Measurements from ENCODE around the gene CLMN. TPM values are rescaled to one million over a fixed set of nuclear protein-coding genes. Genes with fewer than 3 reads are reported as not detected.

Gene CLMN
- total and polyA plus RNA-seq, 2 of the 13 experiments (the other 11 are each of a cell fraction or from before 2014, with no cell fraction given): 15.1 to 16.7 TPM

DNA sequence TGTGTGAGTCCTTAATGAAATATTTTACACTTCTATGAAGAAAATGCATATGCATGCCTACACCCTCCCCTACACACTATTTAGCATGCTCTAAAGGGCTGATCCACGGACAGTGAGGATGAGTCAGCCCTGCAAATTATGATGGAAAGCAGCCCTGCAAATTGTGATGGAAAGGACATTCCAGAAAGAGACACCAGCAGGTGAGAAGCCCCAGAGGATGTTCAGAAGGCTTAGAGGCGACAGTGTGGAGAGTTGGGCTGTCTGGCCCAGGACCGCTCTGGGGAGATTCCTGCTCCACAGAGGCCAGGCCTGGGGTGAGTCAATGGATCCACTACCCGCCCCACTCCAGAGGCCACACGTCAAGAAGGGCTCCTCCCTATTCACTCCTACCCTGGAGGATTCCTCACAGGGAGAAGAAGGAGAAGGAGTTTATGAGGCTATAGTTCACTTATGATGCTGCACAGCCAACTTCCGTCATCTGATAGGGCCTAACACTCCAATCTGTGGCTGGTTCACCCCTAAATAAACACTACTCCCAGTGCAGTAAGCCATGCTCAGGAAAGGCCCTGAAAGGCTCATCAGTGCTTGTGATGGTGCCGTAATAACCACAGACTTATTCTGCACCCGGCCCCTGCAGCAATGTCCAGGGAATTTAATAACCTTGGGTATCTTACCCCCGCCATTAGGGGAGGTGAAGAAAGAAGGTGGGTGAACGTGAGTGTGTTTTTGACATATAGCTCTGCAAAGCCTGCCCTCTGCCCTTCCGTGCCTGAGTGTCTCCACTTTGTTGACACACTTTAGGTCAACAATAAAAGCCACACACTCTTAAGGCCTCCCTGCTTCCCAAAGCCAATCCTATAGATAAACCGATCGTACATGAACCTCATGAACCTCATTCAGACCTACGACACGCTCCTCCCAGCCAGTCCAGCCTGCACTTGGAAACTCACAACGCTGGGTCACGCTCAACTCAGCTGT, 46.4 kb downstream of the CLMN start (continued):
- TF ChIP-seq SOX5 (CRISPR knock-in tag; IDR thresholded peaks at IDR 0.05; ENCODE audit: borderline replicate concordance): peak; percentile 79; the same call in 1 of the 2 replicates
- TF ChIP-seq, protein P1, sequence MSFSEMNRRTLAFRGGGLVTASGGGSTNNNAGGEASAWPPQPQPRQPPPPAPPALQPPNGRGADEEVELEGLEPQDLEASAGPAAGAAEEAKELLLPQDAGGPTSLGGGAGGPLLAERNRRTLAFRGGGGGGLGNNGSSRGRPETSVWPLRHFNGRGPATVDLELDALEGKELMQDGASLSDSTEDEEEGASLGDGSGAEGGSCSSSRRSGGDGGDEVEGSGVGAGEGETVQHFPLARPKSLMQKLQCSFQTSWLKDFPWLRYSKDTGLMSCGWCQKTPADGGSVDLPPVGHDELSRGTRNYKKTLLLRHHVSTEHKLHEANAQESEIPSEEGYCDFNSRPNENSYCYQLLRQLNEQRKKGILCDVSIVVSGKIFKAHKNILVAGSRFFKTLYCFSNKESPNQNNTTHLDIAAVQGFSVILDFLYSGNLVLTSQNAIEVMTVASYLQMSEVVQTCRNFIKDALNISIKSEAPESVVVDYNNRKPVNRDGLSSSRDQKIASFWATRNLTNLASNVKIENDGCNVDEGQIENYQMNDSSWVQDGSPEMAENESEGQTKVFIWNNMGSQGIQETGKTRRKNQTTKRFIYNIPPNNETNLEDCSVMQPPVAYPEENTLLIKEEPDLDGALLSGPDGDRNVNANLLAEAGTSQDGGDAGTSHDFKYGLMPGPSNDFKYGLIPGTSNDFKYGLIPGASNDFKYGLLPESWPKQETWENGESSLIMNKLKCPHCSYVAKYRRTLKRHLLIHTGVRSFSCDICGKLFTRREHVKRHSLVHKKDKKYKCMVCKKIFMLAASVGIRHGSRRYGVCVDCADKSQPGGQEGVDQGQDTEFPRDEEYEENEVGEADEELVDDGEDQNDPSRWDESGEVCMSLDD (CRISPR knock-in tag; IDR thresholded peaks at IDR 0.05; ENCODE audit: borderline replicate concordance): peak; percentile 95
- TF ChIP-seq REL (CRISPR knock-in tag; conservative IDR thresholded peaks at IDR 0.05): no peak
- TF ChIP-seq, protein P2, sequence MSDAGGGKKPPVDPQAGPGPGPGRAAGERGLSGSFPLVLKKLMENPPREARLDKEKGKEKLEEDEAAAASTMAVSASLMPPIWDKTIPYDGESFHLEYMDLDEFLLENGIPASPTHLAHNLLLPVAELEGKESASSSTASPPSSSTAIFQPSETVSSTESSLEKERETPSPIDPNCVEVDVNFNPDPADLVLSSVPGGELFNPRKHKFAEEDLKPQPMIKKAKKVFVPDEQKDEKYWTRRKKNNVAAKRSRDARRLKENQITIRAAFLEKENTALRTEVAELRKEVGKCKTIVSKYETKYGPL (CRISPR knock-in tag; IDR thresholded peaks at IDR 0.05): no peak
- TF ChIP-seq ISL2 (CRISPR knock-in tag; IDR thresholded peaks at IDR 0.05): peak; percentile 60; the same call in 1 of the 2 replicates
- TF ChIP-seq NR3C1 (CRISPR knock-in tag; IDR thresholded peaks at IDR 0.05): no peak
- TF ChIP-seq NR2F6 (IDR thresholded peaks at IDR 0.05): peak; percentile 86
- peak; percentile 89 for TF ChIP-seq NR2F6 (CRISPR knock-in tag; IDR thresholded peaks at IDR 0.05)
- TF ChIP-seq KAT7 (CRISPR knock-in tag; IDR thresholded peaks at IDR 0.05; ENCODE audit: borderline replicate concordance): 0 out of 2 replicates have a peak, but pooled peaks have one; percentile 34
- no peak for TF ChIP-seq ZBTB8A (CRISPR knock-in tag; IDR thresholded peaks at IDR 0.05; ENCODE audit: borderline replicate concordance, low read depth)
- TF ChIP-seq, protein P3, sequence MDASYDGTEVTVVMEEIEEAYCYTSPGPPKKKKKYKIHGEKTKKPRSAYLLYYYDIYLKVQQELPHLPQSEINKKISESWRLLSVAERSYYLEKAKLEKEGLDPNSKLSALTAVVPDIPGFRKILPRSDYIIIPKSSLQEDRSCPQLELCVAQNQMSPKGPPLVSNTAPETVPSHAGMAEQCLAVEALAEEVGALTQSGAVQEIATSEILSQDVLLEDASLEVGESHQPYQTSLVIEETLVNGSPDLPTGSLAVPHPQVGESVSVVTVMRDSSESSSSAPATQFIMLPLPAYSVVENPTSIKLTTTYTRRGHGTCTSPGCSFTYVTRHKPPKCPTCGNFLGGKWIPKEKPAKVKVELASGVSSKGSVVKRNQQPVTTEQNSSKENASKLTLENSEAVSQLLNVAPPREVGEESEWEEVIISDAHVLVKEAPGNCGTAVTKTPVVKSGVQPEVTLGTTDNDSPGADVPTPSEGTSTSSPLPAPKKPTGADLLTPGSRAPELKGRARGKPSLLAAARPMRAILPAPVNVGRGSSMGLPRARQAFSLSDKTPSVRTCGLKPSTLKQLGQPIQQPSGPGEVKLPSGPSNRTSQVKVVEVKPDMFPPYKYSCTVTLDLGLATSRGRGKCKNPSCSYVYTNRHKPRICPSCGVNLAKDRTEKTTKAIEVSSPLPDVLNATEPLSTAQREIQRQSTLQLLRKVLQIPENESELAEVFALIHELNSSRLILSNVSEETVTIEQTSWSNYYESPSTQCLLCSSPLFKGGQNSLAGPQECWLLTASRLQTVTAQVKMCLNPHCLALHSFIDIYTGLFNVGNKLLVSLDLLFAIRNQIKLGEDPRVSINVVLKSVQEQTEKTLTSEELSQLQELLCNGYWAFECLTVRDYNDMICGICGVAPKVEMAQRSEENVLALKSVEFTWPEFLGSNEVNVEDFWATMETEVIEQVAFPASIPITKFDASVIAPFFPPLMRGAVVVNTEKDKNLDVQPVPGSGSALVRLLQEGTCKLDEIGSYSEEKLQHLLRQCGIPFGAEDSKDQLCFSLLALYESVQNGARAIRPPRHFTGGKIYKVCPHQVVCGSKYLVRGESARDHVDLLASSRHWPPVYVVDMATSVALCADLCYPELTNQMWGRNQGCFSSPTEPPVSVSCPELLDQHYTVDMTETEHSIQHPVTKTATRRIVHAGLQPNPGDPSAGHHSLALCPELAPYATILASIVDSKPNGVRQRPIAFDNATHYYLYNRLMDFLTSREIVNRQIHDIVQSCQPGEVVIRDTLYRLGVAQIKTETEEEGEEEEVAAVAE (CRISPR knock-in tag; IDR thresholded peaks at IDR 0.05; ENCODE audit: borderline replicate concordance): no peak
- peak; percentile 27; the same call in 1 of the 2 replicates for TF ChIP-seq ZNF670 (CRISPR knock-in tag; IDR thresholded peaks at IDR 0.05; ENCODE audit: borderline replicate concordance)
- no peak for TF ChIP-seq ZBTB38 (CRISPR knock-in tag; IDR thresholded peaks at IDR 0.05)
- no peak for TF ChIP-seq FOXP1 (IDR thresholded peaks at IDR 0.05)
- peak; percentile 62; the same call in 1 of the 2 replicates for TF ChIP-seq FOXP1 (CRISPR knock-in tag; IDR thresholded peaks at IDR 0.05)
- TF ChIP-seq ZNF17 (CRISPR knock-in tag; IDR thresholded peaks at IDR 0.05): no peak
- no peak for TF ChIP-seq ZNF343 (CRISPR knock-in tag; IDR thresholded peaks at IDR 0.05)
- no peak for TF ChIP-seq LCORL (IDR thresholded peaks at IDR 0.05)
- TF ChIP-seq LCORL (CRISPR knock-in tag; IDR thresholded peaks at IDR 0.05): 0 out of 2 replicates have a peak, but pooled peaks have one; percentile 40
- TF ChIP-seq SP5 (CRISPR knock-in tag; IDR thresholded peaks at IDR 0.05; ENCODE audit: borderline replicate concordance, low read depth): peak; percentile 71
- no peak for TF ChIP-seq IRF2 (CRISPR knock-in tag; IDR thresholded peaks at IDR 0.05)
- no peak for TF ChIP-seq SRF (IDR thresholded peaks at IDR 0.05; ENCODE audit: low read depth, low read length)
- TF ChIP-seq KLF11 (CRISPR knock-in tag; IDR thresholded peaks at IDR 0.05): no peak
- no peak for TF ChIP-seq PRMT3 (CRISPR knock-in tag; IDR thresholded peaks at IDR 0.05; ENCODE audit: borderline replicate concordance, low read depth)
- TF ChIP-seq ZNF839 (CRISPR knock-in tag; IDR thresholded peaks at IDR 0.05; ENCODE audit: borderline replicate concordance): no peak

Measured in HepG2 (cell line).